NCI-H2081 (cell line): ENCODE measurements around the gene TSPEAR.
"Not testable (repeated sequence)": the region's sequence is repeated elsewhere in the genome, so short reads cannot be mapped to it uniquely, and the experiment has no call there.

ENCODE experiments used
- DNase-seq, 2 experiments: peaks; one replicate each; lab custom pipeline; 2025; lab: John Stamatoyannopoulos, UW

Gene TSPEAR

DNA sequence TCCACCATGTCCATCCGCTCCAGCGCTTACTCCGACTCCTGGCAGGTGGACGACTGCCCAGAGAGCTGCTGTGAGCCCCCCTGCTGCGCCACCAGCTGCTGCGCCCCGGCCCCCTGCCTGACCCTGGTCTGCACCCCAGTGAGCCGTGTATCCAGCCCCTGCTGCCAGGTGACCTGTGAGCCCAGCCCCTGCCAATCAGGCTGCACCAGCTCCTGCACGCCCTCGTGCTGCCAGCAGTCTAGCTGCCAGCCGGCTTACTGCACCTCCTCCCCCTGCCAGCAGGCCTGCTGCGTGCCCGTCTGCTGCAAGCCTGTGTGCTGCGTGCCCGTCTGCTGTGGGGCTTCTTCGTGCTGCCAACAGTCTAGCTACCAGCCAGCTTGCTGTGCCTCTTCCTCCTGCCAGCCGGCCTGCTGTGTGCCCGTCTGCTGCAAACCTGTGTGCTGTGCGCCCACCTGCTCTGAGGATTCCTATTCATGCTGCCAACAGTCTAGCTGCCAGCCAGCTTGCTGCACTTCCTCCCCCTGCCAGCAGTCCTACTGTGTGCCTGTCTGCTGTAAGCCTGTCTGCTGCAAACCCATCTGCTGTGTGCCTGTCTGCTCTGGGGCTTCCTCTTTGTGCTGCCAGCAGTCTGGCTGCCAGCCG lies 84.1 kb downstream of the TSPEAR start:
- DNase-seq: not testable (repeated sequence)

DNA sequence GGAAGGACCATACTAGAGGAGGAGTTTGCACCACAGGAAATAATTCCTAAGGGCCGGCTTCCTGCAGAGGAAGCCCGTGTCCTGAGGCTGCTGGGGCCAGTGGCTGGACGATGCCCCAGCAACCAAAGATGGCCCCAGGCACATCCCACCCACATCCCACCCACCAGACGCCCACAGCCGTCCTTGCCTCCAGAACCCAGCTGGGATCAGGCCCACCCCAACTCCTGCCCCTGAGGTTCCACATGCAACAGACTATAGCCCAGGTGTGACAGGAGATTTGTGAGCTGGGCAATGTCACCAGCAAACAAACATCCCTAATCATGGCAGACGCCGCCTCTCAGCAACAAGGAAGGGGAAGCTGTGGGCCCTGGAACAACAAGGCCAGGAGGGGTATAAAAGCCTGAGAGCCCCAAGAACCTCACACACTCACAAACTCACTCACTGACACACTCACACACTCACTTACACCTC lies 84.7 kb downstream of the TSPEAR start, which contains the start of gene KRTAP10-9:
KRTAP10-9 (plus strand) TSS at position 421 of the 471 bp plus-strand sequence. CDS start 79 bp downstream, outside the sequence.
- DNase-seq: no peak

DNA sequence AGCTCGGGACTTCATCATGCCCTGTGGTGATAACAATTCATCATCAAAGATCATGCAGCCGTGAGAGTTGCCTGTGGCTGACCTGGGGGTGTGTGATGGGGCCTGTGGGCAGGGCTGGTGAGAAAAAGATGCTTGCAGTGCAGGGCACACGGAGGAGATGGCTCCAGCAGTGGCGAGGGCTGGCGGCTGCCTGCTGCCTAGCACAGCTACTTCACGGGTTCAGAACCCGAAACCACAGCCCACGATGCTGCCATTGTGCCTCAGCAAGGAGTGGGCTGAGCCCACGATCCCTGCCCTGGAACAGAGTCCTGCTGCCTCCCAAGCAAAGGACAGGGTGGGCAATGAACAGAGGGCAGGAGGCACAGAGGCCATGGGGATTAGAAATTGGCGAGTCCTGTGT lies 85.1 kb downstream of the TSPEAR start:
- no peak for DNase-seq

DNA sequence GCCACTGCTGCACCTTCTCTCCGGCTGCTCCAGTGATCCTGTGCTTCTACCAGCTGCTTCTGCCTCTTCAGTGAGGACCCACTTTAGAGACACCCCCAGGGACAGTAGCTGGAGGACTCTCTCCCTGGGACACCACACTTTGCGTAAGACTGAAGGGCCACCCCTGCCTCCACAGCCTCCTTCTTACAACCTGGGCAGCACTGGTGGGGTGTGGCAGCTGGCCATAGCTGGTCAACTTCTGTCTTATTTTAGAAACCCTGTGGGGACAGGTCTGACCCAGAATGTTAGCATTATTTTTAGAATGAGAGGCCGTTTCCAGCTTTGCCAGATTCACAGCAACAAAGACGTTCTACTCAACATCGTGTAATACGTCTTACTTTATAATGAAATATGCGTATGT lies 85.6 kb downstream of the TSPEAR start:
- DNase-seq: no peak

DNA sequence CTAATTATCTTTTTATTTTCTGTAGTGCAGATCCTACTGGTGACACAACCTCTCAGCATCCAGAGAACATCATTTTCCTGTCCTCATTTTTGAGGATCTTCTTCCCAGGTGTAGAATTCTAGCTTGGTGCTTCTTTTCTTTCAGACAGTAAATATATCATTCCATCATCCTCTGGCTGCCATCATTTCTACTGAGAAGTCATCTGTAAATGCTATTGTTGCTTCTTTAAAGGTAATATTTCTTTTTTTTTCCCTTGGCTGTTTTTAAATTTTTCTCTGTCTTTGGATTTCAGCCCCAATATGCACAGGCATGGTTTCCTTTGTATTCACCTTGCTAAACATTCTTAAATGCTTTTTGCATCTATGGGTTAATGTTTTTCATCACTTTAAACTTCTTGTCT lies 87.8 kb downstream of the TSPEAR start:
- no peak for DNase-seq

DNA sequence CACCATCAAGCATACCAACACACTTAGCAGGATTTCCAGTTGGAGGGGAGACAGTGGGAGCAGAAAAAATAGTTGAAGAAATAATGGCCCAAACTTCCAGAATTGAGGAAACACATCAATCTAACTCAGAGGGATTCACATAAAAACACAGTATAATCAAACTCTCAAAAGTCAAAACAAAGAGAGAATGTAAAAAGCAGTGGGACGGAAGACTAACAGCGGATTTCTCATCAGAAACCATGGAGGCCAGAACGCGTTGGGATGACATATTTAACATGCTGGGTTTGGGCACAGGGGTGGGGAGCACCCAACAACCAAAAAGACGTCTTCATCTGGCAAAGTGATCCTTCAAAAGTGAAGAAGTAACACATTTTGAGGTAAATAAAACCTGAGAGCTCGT lies 91.5 kb downstream of the TSPEAR start:
- DNase-seq: no peak

DNA sequence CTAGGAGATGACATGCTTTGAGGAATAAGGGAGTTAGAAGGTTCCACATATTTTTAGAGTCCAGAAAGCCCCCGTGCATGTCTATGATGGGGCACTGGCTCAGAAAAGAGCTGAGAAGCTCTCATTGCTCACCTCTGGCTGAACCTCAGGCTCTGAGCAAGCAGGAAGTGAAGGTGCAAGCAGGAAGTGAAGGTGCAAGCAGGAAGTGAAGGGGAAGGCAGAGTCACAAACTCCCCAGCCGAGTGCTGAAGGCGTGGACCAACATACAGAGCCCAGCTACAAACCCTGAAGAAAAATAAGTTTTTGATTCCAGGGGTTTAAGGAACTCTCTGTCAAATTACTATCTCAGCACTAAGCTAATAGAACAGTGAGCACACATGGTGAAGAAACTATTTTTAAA lies 92.5 kb downstream of the TSPEAR start:
- DNase-seq: no peak

DNA sequence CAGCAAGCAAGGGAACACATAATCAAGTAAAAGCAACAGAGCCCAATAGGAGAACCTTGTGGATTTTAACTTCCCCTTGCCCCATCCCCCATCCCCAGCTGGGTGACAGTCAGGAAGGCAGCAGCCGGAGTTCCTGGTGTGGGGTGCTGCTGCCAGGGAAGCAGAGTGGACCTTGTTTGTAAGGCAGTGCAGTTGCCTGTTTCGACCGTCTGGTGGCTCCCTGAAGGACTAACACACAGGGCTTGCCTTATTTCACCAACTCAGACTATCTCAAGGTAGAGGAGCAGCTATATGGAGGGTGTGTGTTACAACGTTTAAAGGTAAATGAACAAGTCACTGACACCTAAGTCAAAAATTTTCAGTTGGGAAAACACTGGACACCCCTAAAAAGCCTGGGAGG lies 92.9 kb downstream of the TSPEAR start:
- no peak for DNase-seq

DNA sequence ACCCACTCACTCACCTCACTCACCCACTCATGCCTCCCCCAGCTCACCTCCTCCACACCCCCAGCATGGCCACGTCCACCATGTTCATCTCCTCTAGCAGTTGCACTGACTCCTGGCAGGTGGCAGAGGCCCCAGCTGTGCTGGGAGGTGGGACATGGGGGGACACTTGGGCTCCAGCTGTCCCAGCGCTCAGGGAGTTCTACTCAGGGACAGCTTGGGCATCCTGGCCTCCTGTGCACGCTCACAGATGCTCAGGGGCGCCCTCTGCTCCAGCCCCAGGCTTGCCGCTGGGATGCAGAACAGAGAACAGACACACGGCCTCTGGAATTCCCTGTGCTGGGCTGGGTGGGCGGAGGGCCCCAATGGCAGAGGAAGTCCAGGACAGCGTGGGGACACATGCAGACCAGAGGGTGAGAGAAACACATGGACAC lies 94.3 kb downstream of the TSPEAR start:
- DNase-seq: no peak

DNA sequence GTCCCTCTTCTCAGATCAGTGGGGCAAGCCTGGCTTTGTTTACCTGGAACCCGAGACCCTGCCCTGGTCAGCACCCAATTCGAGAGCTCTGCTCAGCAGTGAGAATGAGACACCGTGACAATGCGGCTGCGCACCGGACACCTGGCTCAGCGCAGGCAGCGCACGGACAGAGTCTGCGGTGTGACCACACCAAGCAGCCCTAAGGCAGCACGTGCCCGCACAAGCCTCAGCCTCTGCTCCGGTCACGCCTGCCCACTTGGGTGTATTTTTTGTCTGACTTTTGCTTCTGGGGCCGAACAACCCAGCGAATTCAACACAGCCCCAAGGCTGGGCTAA lies 94.8 kb downstream of the TSPEAR start:
- DNase-seq: no peak

DNA sequence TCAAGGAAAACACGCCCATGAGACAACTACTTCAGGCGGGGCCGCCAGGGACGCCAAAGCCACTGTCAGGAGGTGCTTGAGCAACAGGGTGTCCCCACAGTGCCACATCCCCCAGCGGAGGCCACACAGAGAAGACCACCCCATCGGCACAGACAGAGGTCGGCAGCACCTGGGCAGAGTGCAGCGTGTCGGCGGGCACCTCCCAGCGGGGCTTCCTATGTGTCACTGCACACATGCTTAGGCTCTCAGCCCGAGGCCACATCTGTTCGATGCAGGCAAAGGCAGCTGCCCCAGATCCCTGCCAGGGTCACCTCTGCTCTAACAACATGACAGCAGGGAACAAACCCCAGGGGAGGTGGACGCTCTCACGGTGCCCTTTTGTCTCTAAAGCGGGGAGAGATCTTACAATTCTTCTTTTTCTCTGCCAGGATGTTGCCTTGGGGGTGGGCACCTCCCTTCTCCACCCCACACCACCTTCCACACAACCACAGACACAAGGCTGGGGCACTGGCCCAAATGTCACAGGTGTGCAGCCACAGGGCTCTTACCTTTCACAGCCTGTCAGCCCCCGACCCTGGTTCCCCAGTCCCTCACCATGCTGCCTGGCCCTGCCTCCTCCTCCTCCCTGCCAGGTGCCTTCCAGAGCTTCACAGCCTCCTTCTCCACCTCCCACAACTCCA lies 95.3 kb downstream of the TSPEAR start:
- no peak for DNase-seq

DNA sequence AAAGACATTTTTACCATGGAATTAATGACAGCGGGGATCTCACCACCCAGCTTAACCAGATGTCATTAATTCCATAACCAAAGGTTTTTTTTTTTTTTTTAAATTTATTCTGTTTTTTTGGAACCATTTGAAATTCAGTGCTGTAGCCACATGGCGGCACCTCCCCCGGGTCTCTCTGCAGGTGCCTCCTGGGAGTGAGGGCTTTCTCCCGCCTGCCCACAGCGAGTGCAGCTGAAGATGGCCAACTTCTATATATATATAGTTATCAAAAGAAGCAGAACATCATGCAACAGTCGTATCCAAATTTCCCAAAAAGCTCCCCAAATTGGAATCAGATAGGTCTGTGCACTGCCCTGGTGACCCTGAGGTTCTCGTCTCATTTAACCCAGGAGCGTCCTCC lies 95.9 kb downstream of the TSPEAR start:
- no peak for DNase-seq

DNA sequence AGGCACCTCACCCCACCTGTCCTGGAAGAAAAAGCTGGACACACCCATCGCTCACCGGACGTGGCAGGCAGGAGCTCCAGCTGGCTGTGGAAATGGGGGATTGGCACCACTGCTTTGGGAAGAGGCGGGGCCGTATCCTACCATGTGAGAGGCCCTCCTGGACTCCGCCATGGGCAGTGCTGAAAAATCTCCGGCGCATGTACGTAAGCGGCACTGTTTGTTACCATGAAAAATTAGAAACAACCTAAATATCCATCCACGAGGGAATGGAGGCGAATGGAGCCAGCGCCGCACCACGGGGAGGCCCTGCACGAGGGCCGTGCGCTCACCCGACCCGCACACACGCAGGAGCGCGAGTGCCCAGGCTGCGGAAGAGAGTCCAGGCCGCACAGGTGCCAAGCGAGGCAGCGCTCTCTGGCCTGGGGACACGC lies 96.4 kb downstream of the TSPEAR start:
- no peak for DNase-seq

DNA sequence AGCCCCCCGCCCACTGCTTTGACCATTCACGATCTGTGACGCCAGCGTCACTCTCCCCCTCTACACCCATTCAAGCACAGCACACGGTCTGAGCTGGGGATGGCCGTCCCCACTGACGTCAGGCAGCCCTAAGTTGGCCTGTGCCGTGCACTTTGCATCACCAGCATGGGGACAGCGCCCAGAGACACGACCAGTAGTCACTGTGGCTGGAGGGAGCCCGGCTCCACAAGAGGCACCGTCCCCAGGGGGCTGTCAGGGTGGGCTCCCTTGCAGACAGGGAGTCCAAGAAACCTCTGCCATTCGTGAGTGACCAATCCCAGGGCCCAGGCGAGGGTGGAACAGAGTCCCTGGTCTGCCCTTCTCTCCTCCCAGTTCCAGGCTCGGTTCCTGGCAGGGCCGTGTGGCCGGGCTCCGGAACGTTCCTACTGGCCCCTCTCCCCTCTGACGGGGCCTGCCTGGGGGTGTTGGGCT lies 97.2 kb downstream of the TSPEAR start:
- DNase-seq: no peak

DNA sequence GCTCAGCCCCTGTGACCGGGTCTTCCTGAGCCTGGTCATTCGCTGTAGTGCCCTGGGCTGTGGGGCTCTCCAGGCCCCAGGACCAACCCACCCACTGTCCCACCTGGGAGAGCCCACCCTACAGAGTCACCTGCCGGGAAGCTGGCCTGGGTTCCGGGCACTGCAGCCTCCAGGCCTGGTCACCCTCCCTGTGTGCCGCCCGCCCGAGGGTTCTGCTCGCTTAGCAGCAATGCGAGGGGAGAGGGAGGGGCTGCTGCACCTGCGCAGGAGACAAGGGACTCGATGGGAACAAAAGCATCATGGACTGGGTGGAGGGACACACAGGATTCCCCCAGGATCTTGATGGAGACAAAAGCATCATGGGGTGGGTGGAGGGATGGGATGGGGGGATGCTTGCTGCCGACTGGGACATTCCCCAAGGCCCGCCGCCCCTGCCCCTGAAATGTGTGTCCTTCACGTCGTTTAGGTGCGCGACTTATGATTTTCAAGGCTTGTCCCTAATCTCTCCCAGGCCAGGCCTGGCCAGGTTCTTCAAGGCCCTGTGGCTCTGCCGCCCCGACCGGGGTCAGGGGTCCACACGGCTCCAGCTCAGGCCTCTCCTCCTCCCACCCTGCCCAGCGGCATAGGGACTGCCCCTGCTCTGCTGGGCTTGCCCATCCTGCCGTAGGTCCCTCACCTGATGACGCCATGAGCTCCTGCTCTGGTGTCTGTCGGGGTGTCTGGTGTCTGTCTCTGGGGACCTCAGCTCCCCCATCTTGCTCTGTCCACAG lies 97.8 kb downstream of the TSPEAR start:
- DNase-seq: no peak

DNA sequence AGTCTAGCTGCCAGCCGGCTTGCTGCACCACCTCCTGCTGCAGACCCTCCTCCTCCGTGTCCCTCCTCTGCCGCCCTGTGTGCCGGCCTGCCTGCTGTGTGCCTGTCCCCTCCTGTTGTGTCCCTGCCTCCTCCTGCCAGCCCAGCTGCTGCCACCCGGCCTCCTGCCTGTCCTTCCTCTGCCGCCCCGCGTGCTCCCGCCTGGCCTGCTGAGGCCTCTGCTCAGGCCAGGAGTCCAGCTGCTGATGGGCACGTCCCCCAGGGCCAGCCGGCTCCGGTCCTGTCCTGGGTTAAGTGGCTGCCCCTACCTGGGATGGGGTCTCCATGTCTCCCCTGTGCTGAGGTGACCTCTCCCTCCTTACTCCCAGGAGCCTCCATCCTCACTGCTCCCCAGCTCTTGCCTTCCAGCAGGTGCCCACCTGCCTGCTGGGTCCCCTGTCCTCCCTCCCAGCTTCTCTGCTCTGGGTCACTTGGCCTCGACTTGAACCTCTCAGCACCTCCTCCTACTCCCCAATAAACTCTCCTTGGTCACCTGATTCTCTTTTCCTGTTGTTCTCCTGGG lies 98.6 kb downstream of the TSPEAR start:
- DNase-seq: no peak

DNA sequence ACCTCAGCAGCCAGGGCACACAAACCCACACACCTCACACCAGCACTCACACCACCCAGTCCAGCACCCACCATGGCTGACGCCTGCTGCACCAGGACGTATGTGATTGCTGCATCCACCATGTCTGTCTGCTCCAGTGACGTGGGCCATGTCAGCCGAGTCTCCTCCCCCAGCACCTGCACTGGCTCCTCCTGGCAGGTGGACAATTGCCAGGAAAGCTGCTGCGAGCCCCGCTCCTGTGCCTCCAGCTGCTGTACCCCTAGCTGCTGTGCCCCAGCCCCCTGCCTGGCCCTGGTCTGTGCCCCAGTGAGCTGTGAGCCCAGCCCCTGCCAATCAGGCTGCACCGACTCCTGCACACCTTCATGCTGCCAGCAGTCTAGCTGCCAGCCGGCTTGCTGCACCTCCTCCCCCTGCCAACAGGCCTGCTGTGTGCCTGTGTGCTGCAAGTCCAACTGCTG lies 99.3 kb downstream of the TSPEAR start, which contains the start of gene KRTAP10-8:
KRTAP10-8 (plus strand) TSS at position 51 of the 458 bp plus-strand sequence; CDS start at position 73, 22 bp downstream.
- DNase-seq: no peak

DNA sequence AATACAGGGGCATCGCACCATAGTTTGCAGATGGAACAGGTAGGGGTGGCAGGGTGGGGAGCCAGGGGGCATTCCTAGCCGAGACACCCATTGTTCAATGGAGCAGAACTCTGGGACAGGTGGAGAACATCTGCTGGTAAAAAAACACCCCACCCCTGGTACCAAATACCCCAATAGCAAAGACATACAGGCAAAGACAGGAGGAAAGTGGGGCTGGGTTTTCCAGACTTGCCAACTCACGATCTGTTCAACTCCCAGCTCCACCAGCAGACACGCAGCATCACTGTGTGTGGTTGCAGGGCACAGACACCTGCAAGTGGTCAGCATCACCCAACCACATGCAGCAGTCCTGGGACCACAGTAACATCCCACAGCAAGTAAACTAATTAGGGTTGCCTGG lies 99.8 kb downstream of the TSPEAR start:
- DNase-seq: no peak

DNA sequence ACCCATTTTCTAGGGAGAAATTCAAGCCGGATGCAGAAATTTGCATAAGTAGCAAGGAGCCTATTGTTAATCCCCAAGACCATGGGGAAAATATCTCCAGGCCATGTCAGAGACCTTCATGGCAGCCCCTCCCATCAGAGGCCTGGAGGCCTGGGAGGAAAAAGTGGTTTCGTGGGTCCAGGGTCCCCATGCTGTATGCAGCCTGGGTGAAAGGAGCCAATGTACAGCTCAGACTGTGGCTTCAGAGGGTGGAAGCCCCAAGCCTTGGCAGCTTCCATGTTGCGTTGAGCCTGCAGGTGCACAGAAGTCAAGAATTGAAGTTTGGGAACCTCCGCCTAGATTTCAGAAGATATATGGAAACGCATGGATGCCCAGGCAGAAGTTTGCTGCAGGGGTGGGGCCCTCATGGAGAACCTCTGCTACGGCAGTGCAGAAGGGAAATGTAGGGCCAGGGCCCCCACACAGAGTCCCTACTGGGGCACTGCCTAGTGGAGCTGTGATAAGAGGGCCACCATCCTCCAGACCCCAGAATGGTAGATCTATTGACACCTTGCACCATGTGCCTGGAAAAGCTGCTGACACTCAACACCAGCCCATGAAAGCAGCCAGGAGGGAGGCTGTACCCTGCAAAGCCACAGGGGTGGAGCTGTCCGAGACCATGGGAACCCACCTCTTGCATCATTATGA lies 101.1 kb downstream of the TSPEAR start:
- DNase-seq: not testable (repeated sequence)

DNA sequence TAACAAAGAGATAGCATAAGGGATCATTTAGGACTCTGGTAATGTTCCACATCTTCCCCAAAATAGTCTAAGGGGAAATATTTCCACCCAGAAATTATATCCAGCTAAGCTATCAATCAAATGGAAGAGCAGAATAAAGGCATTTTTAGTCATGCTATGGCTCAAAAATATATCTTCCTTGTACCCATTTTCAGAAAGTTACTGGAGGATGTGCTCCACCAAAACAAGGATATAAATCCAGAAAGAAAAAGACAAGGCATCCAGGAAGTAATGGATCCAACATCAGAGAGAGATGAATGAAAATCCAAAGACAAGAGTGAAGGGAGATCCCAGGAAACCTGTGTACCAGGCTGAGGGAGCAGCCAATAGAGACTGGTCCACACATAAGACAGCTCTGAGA lies 102.2 kb downstream of the TSPEAR start:
- no peak for DNase-seq

DNA sequence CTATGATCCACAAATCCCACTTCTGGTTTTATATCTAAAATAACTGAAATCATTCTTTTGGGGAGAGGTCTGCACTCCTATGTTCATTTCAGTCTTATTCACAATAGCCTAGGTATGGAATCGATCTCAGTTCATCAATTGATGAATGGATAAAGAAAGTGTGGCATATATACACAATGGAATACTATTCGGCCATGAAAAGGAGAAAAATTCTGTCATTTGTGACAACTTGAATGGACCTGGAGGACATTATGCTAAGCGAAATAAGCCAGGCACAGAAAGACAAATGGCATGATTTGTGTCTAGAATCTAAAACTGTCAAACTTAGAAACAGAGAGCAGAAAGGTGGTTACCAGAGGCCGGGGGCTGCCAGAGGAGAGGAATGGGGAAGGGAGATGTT lies 104.9 kb downstream of the TSPEAR start:
- no peak for DNase-seq

DNA sequence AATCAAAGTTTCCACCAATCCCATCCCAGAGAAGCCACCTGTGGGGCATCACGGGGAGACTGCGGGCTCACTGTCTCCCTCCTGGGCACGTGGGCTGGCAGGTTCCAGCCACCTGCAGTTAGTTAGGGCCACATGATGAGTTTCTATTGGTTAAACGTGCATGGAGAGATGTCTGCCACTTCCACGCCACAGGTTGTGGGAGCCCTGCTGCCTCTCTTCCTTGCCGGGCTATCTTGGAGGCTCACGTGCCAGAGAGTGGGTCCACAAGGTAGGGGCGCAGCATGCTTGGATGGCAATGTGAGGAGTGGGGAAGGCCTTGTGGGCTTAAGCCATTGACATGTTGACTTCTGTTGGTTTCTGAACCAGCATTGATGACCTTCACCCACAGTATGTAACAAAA lies 107.5 kb downstream of the TSPEAR start:
- DNase-seq: no peak
